NK-92 (cell line): Measurements from ENCODE around the gene ADIRF.

ENCODE experiments used
- DNase-seq: peaks from one replicate; lab custom pipeline; 2025; ENCODE audit not compliant: unreplicated experiment; lab: John Stamatoyannopoulos, UW

The ADIRF gene

GRCh38 chr10:86960003-86960862 lies 8.0 kb upstream of the ADIRF start:
- DNase-seq: no peak

GRCh38 chr10:86960863-86961434 lies 7.3 kb upstream of the ADIRF start:
- no peak for DNase-seq

- no peak for DNase-seq
Observed at GRCh38 chr10:86961481-86962091, 6.7 kb upstream of the ADIRF start.

- DNase-seq: no peak
Observed at GRCh38 chr10:86962136-86962980, 5.9 kb upstream of the ADIRF start.

GRCh38 chr10:86962981-86963310 lies 5.3 kb upstream of the ADIRF start:
- no peak for DNase-seq

- no peak for DNase-seq
Observed at GRCh38 chr10:86963341-86963919, 4.9 kb upstream of the ADIRF start.

- no peak for DNase-seq
Observed at GRCh38 chr10:86964061-86964846, 4.0 kb upstream of the ADIRF start.

GRCh38 chr10:86964847-86965190 lies 3.5 kb upstream of the ADIRF start:
- no peak for DNase-seq

GRCh38 chr10:86965986-86966654 lies 2.2 kb upstream of the ADIRF start:
- DNase-seq: no peak

- no peak for DNase-seq
Observed at GRCh38 chr10:86967481-86967941, 771 bp upstream of the ADIRF start.

- DNase-seq: no peak
Observed at GRCh38 chr10:86968994-86969355, 693 bp downstream of the ADIRF start.

GRCh38 chr10:86969421-86970041 lies 1.2 kb downstream of the ADIRF start:
- DNase-seq: no peak

- no peak for DNase-seq
Observed at GRCh38 chr10:86970162-86970981, 2.1 kb downstream of the ADIRF start.

- no peak for DNase-seq
Observed at GRCh38 chr10:86970982-86971231, 2.6 kb downstream of the ADIRF start.

GRCh38 chr10:86971232-86971991 lies 3.1 kb downstream of the ADIRF start:
- DNase-seq: no peak

GRCh38 chr10:86972613-86973380 lies 4.5 kb downstream of the ADIRF start:
- DNase-seq: no peak

- DNase-seq: no peak
Observed at GRCh38 chr10:86974484-86974883, 6.2 kb downstream of the ADIRF start.
